Uterus (tissue), 2 donors: ENCODE measurements around the gene SAXO1.

Source experiments
- CTCF ChIP-seq, 4 experiments: fragments of 200-600 bp in 2 of 4; fragments of 450-650 bp in 2 of 4; sonication (generic) in 2 of 4; IDR thresholded peaks; one replicate each; pipeline ENCODE4 v1.5.1; 2016 to 2019; ENCODE audit warnings: antibody characterized with exemption in 4 of 4, mild to moderate bottlenecking in 2 of 4, moderate library complexity in 1 of 4
- POLR2A ChIP-seq, 2 donors: fragments of 450-650 bp; IDR thresholded peaks; one replicate each; pipeline ENCODE4 v1.6.1; 2016; ENCODE audit warnings: antibody characterized with exemption in 2 of 2, mild to moderate bottlenecking in 1 of 2, moderate library complexity in 1 of 2

- no peak for TF ChIP-seq POLR2A (IDR thresholded peaks at IDR 0.05)
- no peak for TF ChIP-seq CTCF (IDR thresholded peaks at IDR 0.05)
Observed at GRCh38 chr9:18985464-18985951, 47.5 kb downstream of the SAXO1 start.
